IMR-90 (cell line): Measurements from ENCODE around the gene MRFAP1L1.

ENCODE experiments used
- BHLHE40 ChIP-seq: fragments of 150-350 bp; IDR thresholded peaks from 2 replicates; pipeline ENCODE4 v1.6.1; 2016; ENCODE audit warnings: mild to moderate bottlenecking, low read depth, low read length
- MXI1 ChIP-seq: IDR thresholded peaks from 2 replicates; pipeline ENCODE4 v1.6.1; 2012; ENCODE audit warnings: low read depth, mild to moderate bottlenecking, low read length, moderate library complexity, borderline replicate concordance
- POLR2A ChIP-seq: IDR thresholded peaks from 2 replicates; pipeline ENCODE4 v1.6.1; 2012; ENCODE audit warnings: mild to moderate bottlenecking, low read depth, low read length
- RAD21 ChIP-seq: IDR thresholded peaks from 2 replicates; pipeline ENCODE4 v1.6.1; 2012; ENCODE audit warnings: low read length, improper control_type of control experiment
- TF ChIP-seq, protein P1 (sequence below): conservative IDR thresholded peaks from 2 replicates; pipeline ENCODE4 v1.5.1; 2012; ENCODE audit warnings: mild to moderate bottlenecking, low read depth, low read length, improper control_type of control experiment

DNA sequence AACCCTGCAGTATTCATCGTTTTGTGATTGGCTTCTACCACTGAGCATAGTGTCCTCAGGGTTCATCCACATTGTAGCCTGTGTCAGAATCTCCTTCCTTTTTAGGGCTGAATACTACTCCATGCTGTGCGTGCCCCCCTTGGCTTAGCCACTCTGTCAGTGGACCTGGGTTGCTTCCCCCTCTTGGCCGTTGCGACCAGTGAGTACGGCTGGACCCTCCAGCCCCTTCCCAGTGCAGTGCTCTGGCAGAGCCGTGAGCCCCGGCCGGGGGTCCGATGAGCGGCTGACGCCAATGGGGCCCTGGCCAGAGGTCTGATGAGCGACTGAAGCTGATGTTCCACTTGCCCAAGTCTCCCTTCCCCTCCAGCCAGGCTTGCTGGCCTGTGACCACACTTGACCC, 13.2 kb upstream of the MRFAP1L1 start:
- TF ChIP-seq RAD21 (no peak), MXI1 (no peak), BHLHE40 (no peak), POLR2A (no peak)
- TF ChIP-seq, protein P1, sequence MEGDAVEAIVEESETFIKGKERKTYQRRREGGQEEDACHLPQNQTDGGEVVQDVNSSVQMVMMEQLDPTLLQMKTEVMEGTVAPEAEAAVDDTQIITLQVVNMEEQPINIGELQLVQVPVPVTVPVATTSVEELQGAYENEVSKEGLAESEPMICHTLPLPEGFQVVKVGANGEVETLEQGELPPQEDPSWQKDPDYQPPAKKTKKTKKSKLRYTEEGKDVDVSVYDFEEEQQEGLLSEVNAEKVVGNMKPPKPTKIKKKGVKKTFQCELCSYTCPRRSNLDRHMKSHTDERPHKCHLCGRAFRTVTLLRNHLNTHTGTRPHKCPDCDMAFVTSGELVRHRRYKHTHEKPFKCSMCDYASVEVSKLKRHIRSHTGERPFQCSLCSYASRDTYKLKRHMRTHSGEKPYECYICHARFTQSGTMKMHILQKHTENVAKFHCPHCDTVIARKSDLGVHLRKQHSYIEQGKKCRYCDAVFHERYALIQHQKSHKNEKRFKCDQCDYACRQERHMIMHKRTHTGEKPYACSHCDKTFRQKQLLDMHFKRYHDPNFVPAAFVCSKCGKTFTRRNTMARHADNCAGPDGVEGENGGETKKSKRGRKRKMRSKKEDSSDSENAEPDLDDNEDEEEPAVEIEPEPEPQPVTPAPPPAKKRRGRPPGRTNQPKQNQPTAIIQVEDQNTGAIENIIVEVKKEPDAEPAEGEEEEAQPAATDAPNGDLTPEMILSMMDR: no peak
